Activated CD8-positive, alpha-beta T cell treated with anti-CD3 and anti-CD28 coated beads, Interleukin-2, amount 10 ng/mL, durations not matched to agents 7 days and 5 days (primary cell): ENCODE measurements around the gene CAPN2. TPM values are rescaled to one million over a fixed set of nuclear protein-coding genes. Genes with fewer than 3 reads are reported as not detected.

ENCODE experiments used
- ATAC-seq: fragments of 150-1000 bp; cut with Tn5 transposase; one replicate; pipeline ENCODE4 v1.10.0; 2021; ENCODE audit warnings: moderate library complexity
- CTCF ChIA-PET: fragments of 350-600 bp; sonication (Branson Sonifier 250); formaldehyde crosslinking; loops from one replicate; lab custom pipeline; 2021; ENCODE audit warnings: antibody characterized with exemption; lab: Charles Lee
- POLR2A ChIA-PET: fragments of 350-600 bp; sonication (Branson Sonifier 250); formaldehyde crosslinking; loops from one replicate; lab custom pipeline; 2021; ENCODE audit warnings: antibody characterized with exemption; lab: Charles Lee
- DNase-seq: peaks from one replicate; pipeline ENCODE4 v3.0.0-alpha.2; 2020
- H3K27ac Mint-ChIP-seq: one replicate; pipeline ENCODE4 v1.8.0; 2021; ENCODE audit warnings: mild to moderate bottlenecking, mixed read lengths
- H3K27me3 Mint-ChIP-seq: one replicate; pipeline ENCODE4 v1.8.0; 2021; ENCODE audit warnings: low read depth, mixed read lengths
- H3K36me3 Mint-ChIP-seq: one replicate; pipeline ENCODE4 v1.8.0; 2021; ENCODE audit warnings: low read depth, mixed read lengths
- H3K4me1 Mint-ChIP-seq: one replicate; pipeline ENCODE4 v1.8.0; 2021; ENCODE audit warnings: low read depth, mixed read lengths
- H3K4me3 Mint-ChIP-seq: one replicate; pipeline ENCODE4 v1.8.0; 2021; ENCODE audit warnings: mild to moderate bottlenecking, mixed read lengths
- H3K9me3 Mint-ChIP-seq: one replicate; pipeline ENCODE4 v1.8.0; 2022; ENCODE audit warnings: mixed read lengths; ENCODE audit not compliant: insufficient read depth
- total RNA-seq, 2 experiments: library from RNA; stranded (reverse); gene quantifications; one replicate each; pipeline ENCODE4 v1.2.3, GENCODE V29; 2021

CAPN2 gene
- total RNA-seq: 100 to 1,000 TPM; 176 to 178 TPM

DNA sequence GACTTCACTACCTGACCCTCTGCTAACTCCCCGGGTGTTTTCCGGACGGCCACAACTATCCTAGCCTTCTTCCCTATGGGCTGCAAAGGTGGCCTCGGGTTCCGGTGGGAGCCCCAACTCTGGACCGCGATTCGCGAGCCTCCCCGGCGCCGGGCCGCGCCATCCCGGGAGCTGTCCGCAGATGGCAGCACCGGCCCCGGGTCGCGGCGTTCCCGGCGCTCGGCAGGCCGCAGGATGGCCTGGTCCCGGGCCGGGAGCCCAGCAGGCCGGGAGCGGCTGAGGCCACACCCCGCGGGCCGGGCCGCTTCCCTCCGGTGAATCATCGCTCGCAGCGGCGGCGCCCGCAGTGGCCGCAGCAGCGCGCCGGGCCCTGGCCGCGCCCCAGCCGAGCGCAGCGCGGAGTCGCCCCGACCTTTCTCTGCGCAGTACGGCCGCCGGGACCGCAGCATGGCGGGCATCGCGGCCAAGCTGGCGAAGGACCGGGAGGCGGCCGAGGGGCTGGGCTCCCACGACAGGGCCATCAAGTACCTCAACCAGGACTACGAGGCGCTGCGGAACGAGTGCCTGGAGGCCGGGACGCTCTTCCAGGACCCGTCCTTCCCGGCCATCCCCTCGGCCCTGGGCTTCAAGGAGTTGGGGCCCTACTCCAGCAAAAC, at the start of gene CAPN2:
Gene CAPN2 (plus strand): TSS at position 346 of the 656 bp plus-strand sequence. CDS start 102 bp downstream, at position 448.
- POLR2A ChIA-PET: interaction anchor here (1.1 to 2.1 kb wide), 6 partner anchors 10 to 133 kb away, joined by 3 to 7 read pairs (median 4); partner anchors contain the start of gene TP53BP2
- no peaks in the 10 kb centered on the region for H3K9me3 Mint-ChIP-seq
- DNase-seq (peak; percentile 65), ATAC-seq (peak; percentile 63)
- CTCF ChIA-PET: interaction anchor here (1.0 to 5.1 kb wide), 9 partner anchors 11 to 41 kb away, joined by 3 to 56 read pairs (median 6); no protein-coding TSS in a partner anchor
- peak within 1 kb of the TSS; percentile 80 for H3K4me3 Mint-ChIP-seq
- peak within 1 kb of the TSS; percentile 88 for H3K27ac Mint-ChIP-seq
- peaks cover 51% of the 10 kb centered on the region for H3K4me1 Mint-ChIP-seq
- H3K27me3 Mint-ChIP-seq: no peaks in the 10 kb centered on the region
- peaks cover 35% of the 10 kb centered on the region for H3K36me3 Mint-ChIP-seq

DNA sequence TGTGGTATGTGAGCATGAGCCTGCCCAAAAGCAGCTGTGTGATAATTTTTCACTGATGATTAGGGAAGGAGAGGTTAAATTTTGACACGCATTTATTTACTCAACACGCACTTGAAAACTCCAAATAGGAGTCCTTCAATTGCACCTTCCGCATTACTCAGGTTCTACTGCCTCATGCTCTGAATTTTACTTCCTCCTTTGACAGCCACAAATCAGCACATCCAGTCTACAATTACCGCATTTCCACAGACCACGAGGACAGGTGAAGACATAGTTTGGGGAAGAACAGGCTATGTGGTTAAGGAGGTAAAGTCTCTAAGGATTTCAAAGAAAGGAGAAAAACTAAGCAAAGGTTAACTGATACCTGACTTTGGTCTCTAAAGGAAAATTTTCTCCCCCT, 49.4 kb upstream of the CAPN2 start:
- ATAC-seq (no peak), DNase-seq (no peak)
- Mint-ChIP-seq H3K4me1 (no peaks in the 10 kb centered on the region), H3K9me3 (no peaks in the 10 kb centered on the region), H3K27me3 (peaks cover 18% of the 10 kb centered on the region), H3K27ac (no peak overlapping the region), H3K4me3 (no peak overlapping the region), H3K36me3 (no peaks in the 10 kb centered on the region)
- POLR2A ChIA-PET: no interaction called here
- CTCF ChIA-PET: no interaction called here

DNA sequence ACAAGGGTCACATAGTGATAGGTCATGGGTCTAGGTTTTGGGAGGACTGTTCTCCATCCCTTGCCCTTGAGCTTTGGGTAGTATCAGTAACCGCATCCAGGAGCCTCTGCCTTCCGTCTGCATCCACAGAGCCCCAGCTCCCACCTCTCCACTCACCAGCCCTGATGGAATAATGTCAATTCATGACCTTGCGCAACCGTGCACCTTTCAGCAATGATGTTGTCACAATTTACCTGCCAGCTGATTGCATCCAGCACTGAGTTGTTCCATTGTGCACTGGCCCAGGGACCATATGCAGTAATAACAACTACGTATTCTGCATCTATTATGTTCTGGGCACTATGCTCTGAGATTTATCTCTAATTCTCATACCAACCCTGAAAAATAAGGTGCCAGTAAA, 48.2 kb upstream of the CAPN2 start:
- CTCF ChIA-PET: no interaction called here
- H3K9me3 Mint-ChIP-seq: no peaks in the 10 kb centered on the region
- ATAC-seq (no peak), DNase-seq (no peak)
- POLR2A ChIA-PET: no interaction called here
- H3K4me1 Mint-ChIP-seq: no peaks in the 10 kb centered on the region
- no peak overlapping the region for H3K4me3 Mint-ChIP-seq
- peaks cover 18% of the 10 kb centered on the region for H3K27me3 Mint-ChIP-seq
- H3K27ac Mint-ChIP-seq: no peak overlapping the region
- no peaks in the 10 kb centered on the region for H3K36me3 Mint-ChIP-seq

DNA sequence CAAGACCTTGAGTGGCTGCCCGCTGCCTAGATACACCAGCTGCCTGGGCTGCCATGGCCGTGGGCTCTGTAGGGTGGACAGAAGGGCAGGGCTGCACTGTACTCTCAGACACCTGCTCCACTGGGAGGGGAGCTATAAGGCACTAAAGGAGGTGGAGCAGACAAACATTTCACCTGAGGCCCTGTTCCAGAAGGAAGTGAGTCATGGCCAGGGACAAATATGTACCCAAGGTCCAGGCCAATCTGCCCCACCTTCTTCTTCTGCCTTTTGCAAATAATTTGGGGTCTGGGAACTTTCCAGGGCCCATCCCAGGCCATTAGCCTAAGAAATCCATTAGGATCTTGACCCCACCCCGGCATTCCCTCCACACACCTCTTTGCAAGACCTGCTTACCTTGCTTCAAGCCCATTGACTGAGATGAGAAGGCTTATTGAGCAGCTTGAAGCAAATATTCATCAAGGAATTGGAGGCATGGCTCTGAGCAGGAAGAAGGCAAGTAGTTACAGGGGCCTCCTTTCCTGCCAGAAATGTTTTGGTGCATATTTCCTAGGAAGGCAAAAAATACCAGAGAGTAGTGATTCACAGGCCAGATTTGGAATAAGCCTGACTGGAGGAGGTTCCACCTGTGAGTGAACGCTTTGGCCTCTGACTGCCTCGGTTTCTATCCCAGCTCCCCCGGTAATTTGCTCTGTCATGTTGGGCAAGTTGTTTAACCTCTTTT, 46.6 kb upstream of the CAPN2 start, which contains the start of gene CAPN8:
Gene CAPN8 (minus strand): TSS at position 110 of the 721 bp plus-strand sequence. CDS start 55 bp downstream, at position 55.
- no peaks in the 10 kb centered on the region for H3K36me3 Mint-ChIP-seq
- no peak for DNase-seq
- H3K4me3 Mint-ChIP-seq: no peak within 1 kb of the TSS

DNA sequence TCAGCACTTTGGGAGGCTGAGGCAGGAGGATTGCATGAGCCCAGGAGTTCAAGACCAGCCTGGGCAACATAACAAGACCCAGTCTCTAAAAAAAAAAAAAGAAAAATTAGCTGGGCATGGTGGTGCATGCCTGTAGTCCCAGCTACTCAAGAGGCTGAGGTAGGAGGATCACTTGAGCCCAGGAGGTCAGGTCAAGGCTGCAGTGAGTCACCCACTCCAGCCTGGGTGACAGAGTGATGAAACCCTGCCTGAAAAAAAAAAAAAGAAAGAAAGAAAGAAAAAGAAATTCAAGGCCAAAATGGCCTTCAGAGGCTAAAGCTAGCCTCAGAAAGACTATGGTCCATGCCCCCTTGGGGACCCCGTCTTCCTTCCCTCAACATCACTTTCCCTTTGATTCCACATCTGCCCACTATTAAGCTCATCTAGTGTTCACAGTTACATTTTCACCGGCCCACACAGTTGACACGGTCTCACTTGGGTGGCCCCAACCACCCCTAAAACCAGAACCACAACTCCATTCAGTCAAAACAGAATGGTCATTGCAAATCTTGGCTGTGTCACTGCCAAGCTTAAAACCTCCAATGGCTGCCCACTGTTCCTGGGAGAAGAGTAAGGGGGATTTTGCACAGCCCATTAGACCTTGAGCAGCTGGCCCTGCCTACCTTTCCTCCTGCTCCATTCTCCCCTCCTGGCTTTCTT, 44.7 kb upstream of the CAPN2 start:
- Mint-ChIP-seq H3K27me3 (peaks cover 12% of the 10 kb centered on the region), H3K9me3 (no peaks in the 10 kb centered on the region), H3K4me3 (no peak overlapping the region), H3K36me3 (no peaks in the 10 kb centered on the region), H3K4me1 (no peaks in the 10 kb centered on the region), H3K27ac (no peak overlapping the region)
- ChIA-PET POLR2A (no interaction called here), CTCF (interaction anchor here (1.3 kb wide), 1 partner anchor 111 kb away, joined by 3 read pairs; no protein-coding TSS in a partner anchor)
- ATAC-seq (no peak), DNase-seq (no peak)

More for the DNA sequence above, 46.6 kb upstream of the CAPN2 start, which contains the start of gene CAPN8:
- H3K9me3 Mint-ChIP-seq: no peaks in the 10 kb centered on the region
- ChIA-PET CTCF (no interaction called here), POLR2A (no interaction called here)
- H3K27me3 Mint-ChIP-seq: peaks cover 10% of the 10 kb centered on the region
- ATAC-seq: no peak
- H3K27ac Mint-ChIP-seq: no peak within 1 kb of the TSS
- no peaks in the 10 kb centered on the region for H3K4me1 Mint-ChIP-seq

DNA sequence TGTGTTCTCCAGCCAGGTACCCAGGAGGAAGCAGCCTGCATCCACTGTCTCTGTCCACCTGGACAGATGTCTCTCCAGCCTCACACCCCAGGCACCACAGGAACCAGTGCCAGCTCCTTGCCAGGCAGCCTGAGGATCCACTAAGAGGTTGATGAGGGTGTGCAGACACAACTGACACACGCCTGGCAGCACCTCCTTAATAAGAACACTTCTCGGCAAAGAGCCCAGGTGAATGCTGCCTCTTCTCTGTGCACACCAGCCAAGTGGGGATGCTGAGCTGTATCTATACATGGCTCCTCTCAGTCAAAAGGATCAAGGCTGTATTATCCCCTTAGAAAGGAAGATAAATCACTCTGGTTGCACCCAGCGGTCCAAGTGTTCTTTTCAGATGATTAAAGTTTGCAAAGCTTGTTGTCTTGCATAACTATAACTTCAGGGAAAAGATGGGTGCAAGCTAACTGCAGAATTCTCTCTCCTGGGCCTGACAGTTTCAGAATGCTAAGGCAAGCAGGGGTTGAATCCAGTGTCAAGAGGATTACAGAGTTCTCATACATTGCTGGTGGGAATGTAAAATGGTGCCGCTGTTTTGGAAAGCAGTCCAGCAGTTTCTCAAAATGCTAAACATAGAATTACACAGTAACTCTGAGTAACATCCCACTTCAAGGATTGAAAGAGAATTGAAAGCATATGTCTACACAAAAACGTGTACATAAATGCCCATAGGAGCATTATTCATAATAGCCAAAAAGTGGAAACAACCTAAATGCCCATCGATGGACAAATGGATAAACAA, 43.1 kb upstream of the CAPN2 start:
- POLR2A ChIA-PET: no interaction called here
- CTCF ChIA-PET: no interaction called here
- Mint-ChIP-seq H3K36me3 (no peaks in the 10 kb centered on the region), H3K4me3 (no peak overlapping the region), H3K27me3 (peaks cover 5% of the 10 kb centered on the region), H3K27ac (no peak overlapping the region), H3K4me1 (no peaks in the 10 kb centered on the region), H3K9me3 (no peaks in the 10 kb centered on the region)
- no peak for DNase-seq
- ATAC-seq: no peak

DNA sequence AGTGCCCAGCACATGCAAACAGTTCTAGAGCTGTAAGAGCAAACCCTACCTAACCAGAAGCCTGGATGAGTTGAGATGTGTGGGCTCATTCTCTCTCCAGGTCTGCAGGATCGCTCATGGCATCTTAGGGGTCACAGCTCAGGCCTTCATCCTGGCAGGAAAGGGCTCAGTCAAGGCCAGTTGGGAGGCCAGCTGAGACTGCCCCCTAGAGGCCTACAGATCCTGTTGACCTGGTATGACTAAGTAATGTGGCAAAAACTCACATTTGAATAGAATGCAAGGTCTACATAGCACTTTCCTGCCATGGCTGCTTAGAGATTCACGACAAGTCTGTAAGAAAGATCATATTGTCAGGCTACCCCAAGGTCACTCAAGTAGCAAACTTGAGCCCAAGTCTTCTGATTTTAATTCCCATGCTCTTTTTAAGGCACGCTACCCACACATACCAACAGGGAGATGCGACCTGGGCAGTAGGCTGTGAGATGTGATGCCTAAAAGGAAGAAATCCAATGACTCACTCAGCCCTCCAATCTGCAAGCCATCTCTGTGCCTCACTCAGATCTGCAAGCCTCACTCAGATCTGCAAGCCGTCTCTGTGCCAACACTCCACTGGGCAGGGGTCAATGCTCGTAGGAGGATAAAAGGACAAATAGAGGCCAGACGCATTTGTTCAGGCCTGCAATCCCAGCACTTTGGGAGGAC, 41.7 kb upstream of the CAPN2 start:
- POLR2A ChIA-PET: no interaction called here
- Mint-ChIP-seq H3K27ac (no peak overlapping the region), H3K4me3 (no peak overlapping the region), H3K36me3 (no peaks in the 10 kb centered on the region), H3K9me3 (peaks cover 7% of the 10 kb centered on the region), H3K27me3 (peaks cover 4% of the 10 kb centered on the region), H3K4me1 (no peaks in the 10 kb centered on the region)
- CTCF ChIA-PET: no interaction called here
- peak; percentile 24 for DNase-seq
- ATAC-seq: no peak

DNA sequence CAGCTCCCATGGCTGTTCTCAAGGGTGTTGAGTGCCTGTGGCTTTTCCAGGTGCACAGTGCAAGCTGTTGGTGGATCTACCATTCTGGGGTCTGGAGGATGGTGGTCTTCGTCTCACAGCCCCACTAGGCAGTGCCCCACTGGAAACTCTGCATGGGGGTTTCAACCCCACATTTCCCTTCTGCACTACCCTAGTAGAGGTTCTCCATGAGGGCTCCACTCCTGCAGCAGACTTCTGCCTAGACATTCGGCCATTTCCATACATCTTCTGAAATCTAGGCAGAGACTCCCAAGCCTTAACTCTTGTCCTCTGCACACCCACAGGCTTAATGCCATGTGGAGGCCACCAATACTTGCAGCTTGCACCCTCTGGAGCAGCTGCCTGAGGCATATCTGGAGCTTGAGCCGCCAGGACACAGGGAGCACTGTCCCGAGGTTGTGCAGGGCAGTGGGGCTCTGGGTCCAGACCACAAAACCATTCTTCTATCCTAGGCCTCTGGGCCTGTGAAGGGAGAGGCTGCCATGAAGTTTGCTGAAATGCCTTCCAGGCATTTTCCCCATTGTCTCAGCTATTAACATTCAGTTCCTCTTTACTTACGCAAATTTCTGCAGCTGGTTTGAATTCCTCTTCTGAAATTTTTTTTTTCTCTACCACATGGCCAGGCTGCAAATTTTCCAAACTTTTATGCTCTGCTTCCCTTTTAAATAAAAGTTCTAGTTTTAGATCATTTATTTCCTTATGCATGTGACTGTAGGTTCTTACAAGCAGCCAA, 38.0 kb upstream of the CAPN2 start:
- peaks cover 7% of the 10 kb centered on the region for H3K9me3 Mint-ChIP-seq
- H3K4me1 Mint-ChIP-seq: no peaks in the 10 kb centered on the region
- ChIA-PET POLR2A (no interaction called here), CTCF (interaction anchor here (1.5 kb wide), 1 partner anchor 9 kb away, joined by 5 read pairs; no protein-coding TSS in a partner anchor)
- no peaks in the 10 kb centered on the region for H3K36me3 Mint-ChIP-seq
- H3K27me3 Mint-ChIP-seq: peaks cover 4% of the 10 kb centered on the region
- no peak for DNase-seq
- ATAC-seq: no peak
- no peak overlapping the region for H3K27ac Mint-ChIP-seq
- no peak overlapping the region for H3K4me3 Mint-ChIP-seq

DNA sequence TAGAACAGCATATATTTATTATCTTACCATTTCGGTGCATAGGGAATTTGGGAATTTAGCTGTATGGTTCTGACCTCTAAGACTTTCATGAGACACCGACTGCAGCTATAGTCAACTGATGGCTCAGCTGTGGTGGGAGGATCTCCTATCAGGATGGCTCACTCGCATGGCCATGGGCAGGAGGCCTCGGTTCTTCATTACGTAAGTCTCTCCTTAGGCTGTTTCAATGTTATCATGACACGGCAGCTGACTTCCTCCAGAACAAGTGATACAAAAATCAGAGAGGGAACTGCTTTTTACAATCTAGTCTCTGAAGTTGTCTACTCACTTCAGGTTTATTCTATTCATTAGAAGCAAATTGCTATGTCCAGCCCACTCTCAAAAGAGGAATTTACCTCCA, 33.5 kb upstream of the CAPN2 start:
- H3K4me3 Mint-ChIP-seq: no peak overlapping the region
- H3K9me3 Mint-ChIP-seq: peaks cover 7% of the 10 kb centered on the region
- ATAC-seq (no peak), DNase-seq (no peak)
- no peak overlapping the region for H3K27ac Mint-ChIP-seq
- H3K36me3 Mint-ChIP-seq: no peaks in the 10 kb centered on the region
- H3K27me3 Mint-ChIP-seq: peaks cover 15% of the 10 kb centered on the region
- POLR2A ChIA-PET: no interaction called here
- CTCF ChIA-PET: no interaction called here
- no peaks in the 10 kb centered on the region for H3K4me1 Mint-ChIP-seq

DNA sequence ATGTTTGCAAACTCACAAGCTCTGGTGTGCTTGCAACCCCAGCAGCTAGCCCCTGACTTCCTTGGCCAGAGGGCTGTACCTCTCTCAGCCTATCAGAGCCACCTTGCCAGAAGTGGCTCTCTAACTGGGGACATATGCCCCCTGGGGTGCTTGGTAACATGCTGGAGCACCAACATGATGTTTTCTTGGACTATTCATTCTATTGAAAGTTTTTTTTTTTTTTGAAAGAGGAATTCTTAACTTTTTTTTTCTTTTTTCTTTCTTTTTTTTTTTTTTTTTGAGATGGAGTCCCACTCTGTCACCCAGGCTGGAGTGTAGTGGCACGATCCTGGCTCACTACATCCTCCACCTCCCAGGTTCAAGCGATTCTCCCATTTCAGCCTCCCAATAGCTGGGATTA, 32.2 kb upstream of the CAPN2 start:
- H3K4me3 Mint-ChIP-seq: no peak overlapping the region
- H3K36me3 Mint-ChIP-seq: no peaks in the 10 kb centered on the region
- H3K9me3 Mint-ChIP-seq: peaks cover under 1% of the 10 kb centered on the region
- no peak for ATAC-seq
- ChIA-PET POLR2A (no interaction called here), CTCF (interaction anchor here (2.4 kb wide), 1 partner anchor 547 kb away, joined by 11 read pairs; no protein-coding TSS in a partner anchor)
- peaks cover 20% of the 10 kb centered on the region for H3K27me3 Mint-ChIP-seq
- H3K27ac Mint-ChIP-seq: no peak overlapping the region
- DNase-seq: no peak
- no peaks in the 10 kb centered on the region for H3K4me1 Mint-ChIP-seq
